Measurements from ENCODE around the gene BACE2. TPM values are rescaled to one million over a fixed set of nuclear protein-coding genes. Genes with fewer than 3 reads are reported as not detected.

BACE2 gene
- total RNA-seq, 3 donors from 2014 or later (not counting 1 experiment from before 2014, with no cell fraction given), result 0.12 to 10.3 (median 0.29) TPM

DNA sequence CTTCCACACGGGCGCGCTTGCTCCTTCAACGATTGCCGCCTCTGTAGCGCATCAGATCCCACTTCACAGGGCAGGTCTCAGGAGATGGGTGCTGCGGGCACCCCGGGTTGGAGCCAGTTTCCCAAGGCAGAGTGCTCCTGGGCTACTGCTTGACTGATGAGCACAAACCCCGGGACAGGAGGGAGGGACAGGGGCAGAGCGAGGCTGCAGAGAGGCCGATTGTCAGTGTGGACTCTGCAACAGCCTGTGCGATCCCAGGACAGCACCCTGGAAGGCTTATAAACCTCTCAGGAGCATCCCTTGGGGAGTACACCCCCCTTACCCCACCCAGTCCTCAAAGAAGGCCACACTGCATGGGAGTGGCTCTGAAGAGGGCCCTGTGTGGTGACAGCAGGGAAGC lies 28.0 kb upstream of the BACE2 start:
- H3K36me3 ChIP-seq (ENCODE audit: control insufficient read depth, insufficient read depth, low read length), result no peaks in the 10 kb centered on the region
- intact Hi-C loops (cut with micrococcal nuclease), result no loop called here
- WGBS (ENCODE audit: insufficient coverage), result 96% methylated on average over 12 of the region's 12 CpGs
- Mint-ChIP-seq H3K27me3 (ENCODE audit: low read depth in 2 of 2) (peaks cover 5 to 8% of the 10 kb centered on the region in 2 donors), H3K9me3 (no peaks in the 10 kb centered on the region), H3K4me3 (no peak overlapping the region), H3K36me3 (no peaks in the 10 kb centered on the region), H3K4me1 (no peaks in the 10 kb centered on the region), H3K27ac (no peak overlapping the region)
- TF ChIP-seq, protein P1, sequence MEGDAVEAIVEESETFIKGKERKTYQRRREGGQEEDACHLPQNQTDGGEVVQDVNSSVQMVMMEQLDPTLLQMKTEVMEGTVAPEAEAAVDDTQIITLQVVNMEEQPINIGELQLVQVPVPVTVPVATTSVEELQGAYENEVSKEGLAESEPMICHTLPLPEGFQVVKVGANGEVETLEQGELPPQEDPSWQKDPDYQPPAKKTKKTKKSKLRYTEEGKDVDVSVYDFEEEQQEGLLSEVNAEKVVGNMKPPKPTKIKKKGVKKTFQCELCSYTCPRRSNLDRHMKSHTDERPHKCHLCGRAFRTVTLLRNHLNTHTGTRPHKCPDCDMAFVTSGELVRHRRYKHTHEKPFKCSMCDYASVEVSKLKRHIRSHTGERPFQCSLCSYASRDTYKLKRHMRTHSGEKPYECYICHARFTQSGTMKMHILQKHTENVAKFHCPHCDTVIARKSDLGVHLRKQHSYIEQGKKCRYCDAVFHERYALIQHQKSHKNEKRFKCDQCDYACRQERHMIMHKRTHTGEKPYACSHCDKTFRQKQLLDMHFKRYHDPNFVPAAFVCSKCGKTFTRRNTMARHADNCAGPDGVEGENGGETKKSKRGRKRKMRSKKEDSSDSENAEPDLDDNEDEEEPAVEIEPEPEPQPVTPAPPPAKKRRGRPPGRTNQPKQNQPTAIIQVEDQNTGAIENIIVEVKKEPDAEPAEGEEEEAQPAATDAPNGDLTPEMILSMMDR (IDR thresholded peaks at IDR 0.05), result no peak
- no peaks in the 10 kb centered on the region for H3K4me1 ChIP-seq (ENCODE audit: control insufficient read depth, insufficient read depth, low read length)
- H3K9me3 ChIP-seq (ENCODE audit: control insufficient read depth, insufficient read depth, low read length), result no peaks in the 10 kb centered on the region
- ATAC-seq (peak in 1 of 3 donors; percentile 21), DNase-seq (no peak)
- no peak overlapping the region for H3K27ac ChIP-seq (ENCODE audit: low read length)
- no peaks in the 10 kb centered on the region for H3K27me3 ChIP-seq (ENCODE audit: control insufficient read depth, insufficient read depth, low read length)
- H3K4me3 ChIP-seq (ENCODE audit: low read length), result no peak overlapping the region

- no peaks in the 10 kb centered on the region for H3K36me3 ChIP-seq (ENCODE audit: control insufficient read depth, insufficient read depth, low read length)
- intact Hi-C loops (cut with micrococcal nuclease), result no loop called here
- no peaks in the 10 kb centered on the region for H3K27me3 ChIP-seq (ENCODE audit: control insufficient read depth, insufficient read depth, low read length)
- H3K4me1 ChIP-seq (ENCODE audit: control insufficient read depth, insufficient read depth, low read length), result no peaks in the 10 kb centered on the region
- H3K4me3 ChIP-seq (ENCODE audit: low read length), result no peak overlapping the region
- Mint-ChIP-seq H3K36me3 (no peaks in the 10 kb centered on the region), H3K27ac (no peak overlapping the region), H3K4me3 (no peak overlapping the region), H3K9me3 (no peaks in the 10 kb centered on the region), H3K27me3 (ENCODE audit: low read depth in 2 of 2) (peaks cover 0 to 5% of the 10 kb centered on the region in 2 donors), H3K4me1 (no peaks in the 10 kb centered on the region)
- no peak overlapping the region for H3K27ac ChIP-seq (ENCODE audit: low read length)
- DNase-seq (no peak), ATAC-seq (no peak)
- TF ChIP-seq, protein P1 (IDR thresholded peaks at IDR 0.05), result no peak
- H3K9me3 ChIP-seq (ENCODE audit: control insufficient read depth, insufficient read depth, low read length), result no peaks in the 10 kb centered on the region
- WGBS (ENCODE audit: insufficient coverage), result 67% methylated on average over 2 of the region's 2 CpGs
Observed at GRCh38 chr21:41141031-41141457, 26.9 kb upstream of the BACE2 start.

- no peaks in the 10 kb centered on the region for H3K36me3 Mint-ChIP-seq
- no peak for DNase-seq
- no peaks in the 10 kb centered on the region for H3K27me3 ChIP-seq (ENCODE audit: control insufficient read depth, insufficient read depth, low read length)
- no peaks in the 10 kb centered on the region for H3K9me3 Mint-ChIP-seq
- H3K9me3 ChIP-seq (ENCODE audit: control insufficient read depth, insufficient read depth, low read length), result no peaks in the 10 kb centered on the region
- no peaks in the 10 kb centered on the region for H3K36me3 ChIP-seq (ENCODE audit: control insufficient read depth, insufficient read depth, low read length)
- no peak for ATAC-seq
- 86% methylated on average over 15 of the region's 15 CpGs for WGBS (ENCODE audit: insufficient coverage)
- no peaks in the 10 kb centered on the region for H3K4me1 ChIP-seq (ENCODE audit: control insufficient read depth, insufficient read depth, low read length)
- H3K4me3 Mint-ChIP-seq, result no peak overlapping the region
- H3K27ac ChIP-seq (ENCODE audit: low read length), result no peak overlapping the region
- intact Hi-C loops (cut with micrococcal nuclease), result no loop called here
- TF ChIP-seq, protein P1 (IDR thresholded peaks at IDR 0.05), result no peak
- no peak overlapping the region for H3K27ac Mint-ChIP-seq
- H3K4me3 ChIP-seq (ENCODE audit: low read length), result no peak overlapping the region
- H3K27me3 Mint-ChIP-seq (ENCODE audit: low read depth in 2 of 2), result peaks cover 0 to 8% of the 10 kb centered on the region in 2 donors
- H3K4me1 Mint-ChIP-seq, result no peaks in the 10 kb centered on the region
Observed at GRCh38 chr21:41142051-41142795, 25.7 kb upstream of the BACE2 start.

Measured in natural killer cell (primary cell).